Activated CD4-positive, CD25-positive, alpha-beta regulatory T cell (primary cell): ENCODE data around the gene ADAT3.
"Not testable (repeated sequence)": the region's sequence is repeated elsewhere in the genome, so short reads cannot be mapped to it uniquely, and the experiment has no call there.

Experiments used
- DNase-seq, 4 experiments: peaks; one replicate each; lab custom pipeline; 2025; lab: John Stamatoyannopoulos, UW

ADAT3 gene

GRCh38 chr19:1866693-1867348 is 38.4 kb upstream of the ADAT3 start:
- no peak for DNase-seq

GRCh38 chr19:1867349-1867724 is 37.9 kb upstream of the ADAT3 start:
- no peak for DNase-seq

- no peak for DNase-seq
Observed at GRCh38 chr19:1868971-1869370, 36.2 kb upstream of the ADAT3 start.

- no peak for DNase-seq
Observed at GRCh38 chr19:1871140-1871597, 34.0 kb upstream of the ADAT3 start.

GRCh38 chr19:1871630-1872029 is 33.6 kb upstream of the ADAT3 start:
- no peak for DNase-seq

- no peak for DNase-seq
Observed at GRCh38 chr19:1872807-1873523, 32.2 kb upstream of the ADAT3 start.

GRCh38 chr19:1873524-1874473 is 31.4 kb upstream of the ADAT3 start:
- no peak for DNase-seq

- DNase-seq: no peak
Observed at GRCh38 chr19:1874554-1875185, 30.5 kb upstream of the ADAT3 start.

GRCh38 chr19:1875265-1875645 is 29.9 kb upstream of the ADAT3 start:
- DNase-seq: not testable (repeated sequence)

- DNase-seq: peak; percentile 67 to 77 (median 75)
Observed at GRCh38 chr19:1875646-1876495, 29.3 kb upstream of the ADAT3 start.

GRCh38 chr19:1876496-1877279 is 28.5 kb upstream of the ADAT3 start:
- DNase-seq: not testable (repeated sequence)

GRCh38 chr19:1877280-1877660 is 27.9 kb upstream of the ADAT3 start:
- DNase-seq: not testable (repeated sequence)

- DNase-seq: not testable (repeated sequence)
Observed at GRCh38 chr19:1878583-1878982, 26.6 kb upstream of the ADAT3 start.

- DNase-seq: not testable (repeated sequence)
Observed at GRCh38 chr19:1879982-1880381, 25.2 kb upstream of the ADAT3 start.

GRCh38 chr19:1880611-1881392 is 24.4 kb upstream of the ADAT3 start:
- DNase-seq: no peak

- not testable (repeated sequence) for DNase-seq
Observed at GRCh38 chr19:1881393-1882088, 23.7 kb upstream of the ADAT3 start.

GRCh38 chr19:1882089-1882785 is 23.0 kb upstream of the ADAT3 start:
- DNase-seq: peak in 3 of 4 experiments; percentile 25 to 46 (median 41)
